CD14-positive monocyte (primary cell): Measurements from ENCODE around the gene NCK1. TPM values are rescaled to one million over a fixed set of nuclear protein-coding genes. Genes with fewer than 3 reads are reported as not detected.

Experiments
- DNase-seq, 3 donors: peaks; one replicate each; pipeline ENCODE4 v3.0.0-alpha.2; 2011 to 2022
- H2AFZ ChIP-seq: 2 replicates; pipeline ENCODE4 v1.6.0; 2012; ENCODE audit warnings: mild to moderate bottlenecking, low read depth, low read length, inconsistent platforms; ENCODE audit not compliant: insufficient read depth, poor library complexity, severe bottlenecking
- H3K27ac ChIP-seq, 2 donors: 1 replicate in 1 of 2; 2 replicates in 1 of 2; pipeline ENCODE4 v1.5.1; 2012 to 2013; ENCODE audit warnings: low read length in 2 of 2, control low read depth in 1 of 2, inconsistent platforms in 1 of 2, low read depth in 1 of 2, mild to moderate bottlenecking in 1 of 2
- H3K27me3 ChIP-seq, 2 donors: one replicate each; pipeline versions ENCODE4 v1.6.0 to v1.6.1; 2011 to 2013; ENCODE audit warnings: low read length in 2 of 2; ENCODE audit not compliant: control insufficient read depth in 2 of 2, insufficient read depth in 2 of 2
- H3K36me3 ChIP-seq, 2 donors: replicated peaks in 1 of 2; 1 replicate in 1 of 2; 2 replicates in 1 of 2; pipeline versions ENCODE4 v1.5.1 to v1.6.1; 2012 to 2013; ENCODE audit warnings: low read length in 2 of 2, control low read depth in 1 of 2, inconsistent platforms in 1 of 2, mild to moderate bottlenecking in 1 of 2; ENCODE audit not compliant: insufficient read depth in 2 of 2, control insufficient read depth in 1 of 2
- H3K4me1 ChIP-seq, 2 donors: 1 replicate in 1 of 2; 2 replicates in 1 of 2; pipeline versions ENCODE4 v1.5.1 to v1.6.1; 2012 to 2013; ENCODE audit warnings: low read length in 2 of 2, control low read depth in 1 of 2, inconsistent platforms in 1 of 2, mild to moderate bottlenecking in 1 of 2, moderate library complexity in 1 of 2; ENCODE audit not compliant: insufficient read depth in 2 of 2, control insufficient read depth in 1 of 2
- H3K4me2 ChIP-seq: replicated peaks from 2 replicates; pipeline ENCODE3; 2012; ENCODE audit warnings: low read length, moderate library complexity, mild to moderate bottlenecking; ENCODE audit not compliant: poor library complexity, severe bottlenecking; ENCODE audit errors: extremely low read depth
- H3K4me3 ChIP-seq, 3 experiments: fragments of 200-600 bp in 1 of 3; sonication (generic) in 1 of 3; replicated peaks in 1 of 3; 1 replicate in 2 of 3; 2 replicates in 1 of 3; pipeline ENCODE4 v1.5.1; 2011 to 2013; ENCODE audit warnings: low read length in 3 of 3, mild to moderate bottlenecking in 3 of 3, control low read depth in 2 of 3, low read depth in 2 of 3, inconsistent platforms in 1 of 3, moderate library complexity in 1 of 3
- H3K79me2 ChIP-seq: 2 replicates; pipeline ENCODE4 v1.6.0; 2012; ENCODE audit warnings: mild to moderate bottlenecking, control low read depth, inconsistent platforms, low read length, moderate library complexity; ENCODE audit not compliant: insufficient read depth
- H3K9ac ChIP-seq: 2 replicates; pipeline ENCODE4 v1.6.0; 2017; ENCODE audit warnings: low read length, mild to moderate bottlenecking; ENCODE audit not compliant: insufficient read depth, poor library complexity, severe bottlenecking
- H3K9me3 ChIP-seq, 2 donors: replicated peaks in 1 of 2; 1 replicate in 1 of 2; 2 replicates in 1 of 2; pipeline versions ENCODE4 v1.5.1 to v1.6.1; 2012 to 2013; ENCODE audit warnings: low read length in 2 of 2, control low read depth in 1 of 2; ENCODE audit not compliant: control insufficient read depth in 1 of 2, insufficient read depth in 1 of 2
- H4K20me1 ChIP-seq: 2 replicates; pipeline ENCODE4 v1.6.0; 2012; ENCODE audit warnings: mild to moderate bottlenecking, low read length, control low read depth, moderate library complexity; ENCODE audit not compliant: insufficient read depth
- H3K27ac Mint-ChIP-seq, 7 donors: one replicate each; pipeline ENCODE4 v1.8.0; 2020; ENCODE audit warnings: mild to moderate bottlenecking in 7 of 7, mixed read lengths in 7 of 7, moderate library complexity in 6 of 7, inconsistent platforms in 2 of 7
- H3K27me3 Mint-ChIP-seq, 3 donors: one replicate each; pipeline ENCODE4 v1.8.0; 2021 to 2022; ENCODE audit warnings: low read depth in 3 of 3, mild to moderate bottlenecking in 3 of 3, mixed read lengths in 3 of 3, moderate library complexity in 3 of 3, inconsistent platforms in 1 of 3
- H3K36me3 Mint-ChIP-seq, 2 donors: one replicate each; pipeline ENCODE4 v1.8.0; 2020; ENCODE audit warnings: mixed read lengths in 2 of 2, inconsistent platforms in 1 of 2, mild to moderate bottlenecking in 1 of 2
- H3K4me1 Mint-ChIP-seq: one replicate; pipeline ENCODE4 v1.8.0; 2020; ENCODE audit warnings: mild to moderate bottlenecking, mixed read lengths
- H3K4me3 Mint-ChIP-seq, 2 donors: one replicate each; pipeline ENCODE4 v1.8.0; 2020; ENCODE audit warnings: mild to moderate bottlenecking in 2 of 2, mixed read lengths in 2 of 2, moderate library complexity in 1 of 2
- H3K9me3 Mint-ChIP-seq, 7 donors: one replicate each; pipeline ENCODE4 v1.8.0; 2020 to 2022; ENCODE audit warnings: mixed read lengths in 7 of 7, mild to moderate bottlenecking in 6 of 7, moderate library complexity in 6 of 7, inconsistent platforms in 2 of 7
- CTCF ChIP-seq: fragments of 200-600 bp; IDR thresholded peaks from one replicate; pipeline ENCODE4 v1.8.0; 2022; ENCODE audit warnings: antibody characterized with exemption, mild to moderate bottlenecking
- WGBS: methylation state at CpG from one replicate; pipeline ENCODE4 v1.1.5; 2013; ENCODE audit warnings: missing lambda C conversion rate; ENCODE audit not compliant: insufficient coverage; 5-methylcytosine and 5-hydroxymethylcytosine counted together
- intact Hi-C, 2 donors: fragments of 100-400 bp; cut with micrococcal nuclease; formaldehyde crosslinking; loops; one replicate each; pipeline versions ENCODE4 v1.15.0 to v1.15.1; 2023
- polyA plus RNA-seq, 3 donors: library from polyadenylated mRNA; depleted of rRNA in 1 of 3; unstranded in 2 of 3; stranded (reverse) in 1 of 3; fragments of 300-500 nt in 2 of 3; fragments of >200 nt in 1 of 3; fragmentation: Illumina TruSeq in 2 of 3; gene quantifications; 1 replicate in 2 of 3; 2 replicates in 1 of 3; pipeline ENCODE4 v1.2.3, GENCODE V29; 2012 to 2021

Gene NCK1
- polyA plus RNA-seq, 3 donors = 20.4 to 28.8 (median 22.8) TPM

- peaks cover 27 to 48% of the 10 kb centered on the region in 2 donors for H3K4me1 ChIP-seq
- Mint-ChIP-seq H3K9me3 (no peaks in the 10 kb centered on the region), H3K4me1 (peaks cover 44% of the 10 kb centered on the region), H3K4me3 (peak overlapping the region in 1 of 2 donors; percentile 55), H3K27ac (peak overlapping the region in 6 of 7 donors; percentile 71 to 86 (median 82)), H3K27me3 (no peaks in the 10 kb centered on the region), H3K36me3 (peaks cover 34 to 37% of the 10 kb centered on the region in 2 donors)
- no peaks in the 10 kb centered on the region for H3K9me3 ChIP-seq
- no CpG with 5 or more reads among the region's 1 CpG for WGBS
- H3K4me2 ChIP-seq = peak overlapping the region; percentile 17
- H4K20me1 ChIP-seq = peaks cover 23% of the 10 kb centered on the region
- intact Hi-C loops = no loop called here
- TF ChIP-seq CTCF = no peak
- no peak overlapping the region for H3K9ac ChIP-seq
- H3K4me3 ChIP-seq = peak overlapping the region in 1 of 3 experiments; percentile 63
- H2AFZ ChIP-seq = no peak overlapping the region
- H3K27me3 ChIP-seq = no peaks in the 10 kb centered on the region
- peaks cover 66% of the 10 kb centered on the region for H3K79me2 ChIP-seq
- peak; percentile 23 to 81 (median 27) for DNase-seq
- H3K27ac ChIP-seq = peak overlapping the region in 1 of 2 donors; percentile 55
- H3K36me3 ChIP-seq = peaks cover 5 to 30% of the 10 kb centered on the region in 2 donors
Observed at GRCh38 chr3:136932523-136932922, 70.5 kb downstream of the NCK1 start.

- no CpG with 5 or more reads among the region's 1 CpG for WGBS
- H3K27me3 ChIP-seq = no peaks in the 10 kb centered on the region
- H3K4me2 ChIP-seq = peak overlapping the region; percentile 17
- no peak overlapping the region for H2AFZ ChIP-seq
- DNase-seq = no peak
- peak overlapping the region in 1 of 3 experiments; percentile 63 for H3K4me3 ChIP-seq
- H3K4me1 Mint-ChIP-seq = peaks cover 50% of the 10 kb centered on the region
- intact Hi-C loops = no loop called here
- peak overlapping the region in 6 of 7 donors; percentile 71 to 86 (median 82) for H3K27ac Mint-ChIP-seq
- H3K9ac ChIP-seq = no peak overlapping the region
- H3K36me3 ChIP-seq = peaks cover 5 to 24% of the 10 kb centered on the region in 2 donors
- H3K27me3 Mint-ChIP-seq = no peaks in the 10 kb centered on the region
- TF ChIP-seq CTCF = no peak
- H3K27ac ChIP-seq = peak overlapping the region in 1 of 2 donors; percentile 55
- H3K79me2 ChIP-seq = peaks cover 63% of the 10 kb centered on the region
- H3K36me3 Mint-ChIP-seq = peaks cover 30 to 31% of the 10 kb centered on the region in 2 donors
- no peaks in the 10 kb centered on the region for H3K9me3 Mint-ChIP-seq
- no peaks in the 10 kb centered on the region for H3K9me3 ChIP-seq
- H3K4me3 Mint-ChIP-seq = peak overlapping the region in 1 of 2 donors; percentile 55
- peaks cover 32 to 55% of the 10 kb centered on the region in 2 donors for H3K4me1 ChIP-seq
- H4K20me1 ChIP-seq = peaks cover 30% of the 10 kb centered on the region
Observed at GRCh38 chr3:136932978-136933772, 71.2 kb downstream of the NCK1 start.
